ENCODE data around the gene KCTD7. TPM values are rescaled to one million over a fixed set of nuclear protein-coding genes. Genes with fewer than 3 reads are reported as not detected.

Gene KCTD7
- total and polyA plus RNA-seq, 2 of the 13 experiments (the other 11 are each of a cell fraction or from before 2014, with no cell fraction given), result 7.3 to 13.5 TPM

- TF ChIP-seq ZNF354B (CRISPR knock-in tag; IDR thresholded peaks at IDR 0.05) (peak; percentile 87; the same call in 1 of the 2 replicates), TOPORS (CRISPR knock-in tag; IDR thresholded peaks at IDR 0.05) (0 out of 2 replicates have a peak, but pooled peaks have one; percentile 10), NR2C2 (CRISPR knock-in tag; IDR thresholded peaks at IDR 0.05; ENCODE audit: borderline replicate concordance) (peak; percentile 70), ZBTB40 (IDR thresholded peaks at IDR 0.05) (peak; percentile 27; the same call in 1 of the 2 replicates), ZBTB40 (CRISPR knock-in tag; IDR thresholded peaks at IDR 0.05) (peak; percentile 54; the same call in 1 of the 2 replicates), ZNF382 (CRISPR knock-in tag; IDR thresholded peaks at IDR 0.05; ENCODE audit: borderline replicate concordance) (no peak), ZFP41 (CRISPR knock-in tag; IDR thresholded peaks at IDR 0.05; ENCODE audit: borderline replicate concordance) (0 out of 2 replicates have a peak, but pooled peaks have one; percentile 65), ZNF777 (CRISPR knock-in tag; IDR thresholded peaks at IDR 0.05) (no peak), ZNF652 (CRISPR knock-in tag; IDR thresholded peaks at IDR 0.05; ENCODE audit: borderline replicate concordance, low read depth) (no peak), ZNF281 (CRISPR knock-in tag; IDR thresholded peaks at IDR 0.05; ENCODE audit: borderline replicate concordance) (no peak), RBM39 (IDR thresholded peaks at IDR 0.05; ENCODE audit: low read depth, low read length, poor library complexity, severe bottlenecking) (no peak), TRIM22 (IDR thresholded peaks at IDR 0.05) (no peak), CCAR2 (optimal IDR thresholded peaks at IDR 0.05; ENCODE audit: low read depth, low read length) (no peak)
These were observed 53.0 kb downstream of the KCTD7 start (continued) for GRCh38 chr7:66681491-66682349.

All from HepG2 (cell line).